ENCODE results near the gene SLC16A12. TPM values are rescaled to one million over a fixed set of nuclear protein-coding genes. Genes with fewer than 3 reads are reported as not detected.

The SLC16A12 gene
- total and polyA plus RNA-seq, 4 experiments from 2014 or later, result not detected

DNA sequence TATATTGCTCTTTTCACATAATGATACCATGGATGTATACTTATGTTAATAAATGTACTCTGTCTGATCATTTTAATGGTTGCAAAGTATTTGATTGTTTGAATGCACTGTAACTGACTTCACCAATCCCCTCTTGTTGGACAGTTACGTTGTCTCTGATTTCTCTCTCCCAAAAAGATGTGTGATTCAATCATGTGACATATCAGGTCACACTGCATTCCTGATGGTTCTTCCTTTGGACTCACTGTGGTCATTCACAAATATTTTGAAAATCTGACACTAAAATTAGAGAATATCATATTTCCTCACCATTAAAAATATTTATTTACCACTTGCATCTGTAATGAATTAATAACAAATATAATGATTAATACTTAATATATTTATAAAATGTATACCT is 22.2 kb downstream of the SLC16A12 start:
- H3K27me3 ChIP-seq (ENCODE audit: insufficient read depth, low read length), result no peaks in the 10 kb centered on the region
- H3K4me1 ChIP-seq (ENCODE audit: insufficient read depth, low read length), result no peaks in the 10 kb centered on the region
- Mint-ChIP-seq H3K27me3 (peaks cover 0 to 1% of the 10 kb centered on the region in 2 donors), H3K36me3 (no peaks in the 10 kb centered on the region), H3K4me3 (no peak overlapping the region), H3K4me1 (peaks cover 0 to 4% (median 0%) of the 10 kb centered on the region in 4 donors), H3K27ac (no peak overlapping the region), H3K9me3 (no peaks in the 10 kb centered on the region)
- no peak for DNase-seq
- POLR2A ChIA-PET (ENCODE audit: partially characterized antibody), result no interaction called here
- H3K4me3 ChIP-seq (ENCODE audit: low read length in 2 of 2), result no peak overlapping the region
- intact Hi-C loops (cut with micrococcal nuclease), result no loop called here
- no peaks in the 10 kb centered on the region for H3K36me3 ChIP-seq (ENCODE audit: insufficient read depth, low read length)
- no peak overlapping the region for H3K27ac ChIP-seq (ENCODE audit: low read depth, low read length)
- CTCF ChIA-PET (ENCODE audit: partially characterized antibody), result no interaction called here
- no peaks in the 10 kb centered on the region for H3K9me3 ChIP-seq (ENCODE audit: control insufficient read depth in 1 of 2, low read length in 2 of 2)

DNA sequence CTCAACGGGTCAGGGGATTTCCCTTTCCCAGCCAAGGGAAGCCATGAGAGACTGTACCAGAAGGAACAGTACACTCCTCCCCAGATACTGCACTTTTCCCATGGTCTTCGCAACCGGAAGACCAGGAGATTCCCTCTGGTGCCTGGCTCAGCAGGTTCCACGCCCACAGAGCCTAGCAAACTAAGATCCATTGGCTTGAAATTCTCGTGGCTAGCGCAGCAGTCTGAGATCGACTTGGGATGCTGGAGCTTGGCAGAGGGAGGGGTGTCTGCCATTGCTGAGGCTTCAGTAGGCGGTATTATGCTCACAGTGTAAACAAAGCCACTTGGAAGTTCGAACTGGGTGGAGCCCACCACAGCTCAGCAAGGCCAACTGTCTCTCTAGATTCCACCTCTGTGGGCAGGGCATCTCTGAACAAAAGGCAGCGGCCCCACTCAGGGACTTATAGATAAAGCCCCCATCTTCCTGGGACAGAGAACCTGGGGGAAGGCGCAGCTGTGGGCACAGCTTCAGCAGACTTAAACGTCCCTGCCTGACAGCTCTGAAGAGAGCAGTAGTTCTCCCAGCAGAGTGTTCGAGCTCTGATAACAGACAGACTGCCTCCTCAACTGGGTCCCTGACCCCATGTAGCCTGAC is 29.6 kb downstream of the SLC16A12 start:
- no peak for DNase-seq
- intact Hi-C loops (cut with micrococcal nuclease), result no loop called here
- CTCF ChIA-PET (ENCODE audit: partially characterized antibody), result no interaction called here

DNA sequence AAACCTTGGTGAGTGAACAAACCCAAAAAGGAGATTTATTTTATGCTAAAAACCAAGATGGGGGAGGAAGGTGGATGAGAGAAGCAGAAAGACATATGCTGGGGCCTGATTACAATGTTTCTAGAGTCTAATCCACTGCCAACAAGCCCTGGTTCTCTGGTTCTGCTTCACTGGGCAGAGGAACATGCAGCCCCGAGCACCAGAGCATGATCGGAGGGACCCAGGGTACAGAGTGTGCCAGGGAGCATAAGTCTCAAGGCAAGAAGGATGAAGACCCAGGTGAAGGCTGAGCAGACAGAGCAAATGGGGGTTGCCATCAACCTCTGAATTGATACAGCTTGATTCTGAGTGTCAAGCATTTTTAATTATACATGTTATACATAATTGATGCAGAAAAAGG is 30.7 kb downstream of the SLC16A12 start:
- Histone ChIP-seq H3K27me3 (ENCODE audit: insufficient read depth, low read length) (no peaks in the 10 kb centered on the region), H3K27ac (ENCODE audit: low read depth, low read length) (no peak overlapping the region), H3K9me3 (ENCODE audit: control insufficient read depth in 1 of 2, low read length in 2 of 2) (no peaks in the 10 kb centered on the region), H3K4me3 (ENCODE audit: low read length in 2 of 2) (no peak overlapping the region), H3K4me1 (ENCODE audit: insufficient read depth, low read length) (no peaks in the 10 kb centered on the region), H3K36me3 (ENCODE audit: insufficient read depth, low read length) (no peaks in the 10 kb centered on the region)
- Mint-ChIP-seq H3K27ac (no peak overlapping the region), H3K27me3 (peaks cover 1 to 4% of the 10 kb centered on the region in 2 donors), H3K4me1 (peaks cover 0 to 9% (median 2%) of the 10 kb centered on the region in 4 donors), H3K4me3 (no peak overlapping the region), H3K9me3 (no peaks in the 10 kb centered on the region), H3K36me3 (no peaks in the 10 kb centered on the region)
- intact Hi-C loops (cut with micrococcal nuclease), result no loop called here
- ChIA-PET POLR2A (ENCODE audit: partially characterized antibody) (no interaction called here), CTCF (ENCODE audit: partially characterized antibody) (no interaction called here)
- no peak for DNase-seq

More for the DNA sequence above, 29.6 kb downstream of the SLC16A12 start:
- Histone ChIP-seq H3K36me3 (ENCODE audit: insufficient read depth, low read length) (no peaks in the 10 kb centered on the region), H3K4me1 (ENCODE audit: insufficient read depth, low read length) (no peaks in the 10 kb centered on the region), H3K27me3 (ENCODE audit: insufficient read depth, low read length) (no peaks in the 10 kb centered on the region), H3K27ac (ENCODE audit: low read depth, low read length) (no peak overlapping the region), H3K4me3 (ENCODE audit: low read length in 2 of 2) (no peak overlapping the region), H3K9me3 (ENCODE audit: control insufficient read depth in 1 of 2, low read length in 2 of 2) (no peaks in the 10 kb centered on the region)
- POLR2A ChIA-PET (ENCODE audit: partially characterized antibody), result no interaction called here
- Mint-ChIP-seq H3K27me3 (peaks cover 1 to 3% of the 10 kb centered on the region in 2 donors), H3K4me1 (peaks cover 0 to 9% (median 2%) of the 10 kb centered on the region in 4 donors), H3K4me3 (no peak overlapping the region), H3K9me3 (no peaks in the 10 kb centered on the region), H3K27ac (no peak overlapping the region), H3K36me3 (no peaks in the 10 kb centered on the region)

- DNase-seq, result no peak
- H3K9me3 ChIP-seq (ENCODE audit: control insufficient read depth in 1 of 2, low read length in 2 of 2), result no peaks in the 10 kb centered on the region
- POLR2A ChIA-PET (ENCODE audit: partially characterized antibody), result no interaction called here
- Mint-ChIP-seq H3K27ac (no peak overlapping the region), H3K4me3 (no peak overlapping the region), H3K36me3 (no peaks in the 10 kb centered on the region), H3K4me1 (peaks cover 0 to 9% (median 2%) of the 10 kb centered on the region in 4 donors), H3K9me3 (no peaks in the 10 kb centered on the region), H3K27me3 (peaks cover 1 to 4% of the 10 kb centered on the region in 2 donors)
- intact Hi-C loops (cut with micrococcal nuclease), result no loop called here
- no peaks in the 10 kb centered on the region for H3K27me3 ChIP-seq (ENCODE audit: insufficient read depth, low read length)
- no peak overlapping the region for H3K27ac ChIP-seq (ENCODE audit: low read depth, low read length)
- CTCF ChIA-PET (ENCODE audit: partially characterized antibody), result interaction anchor here (0.6 kb wide), 1 partner anchor 57 kb away, joined by 3 read pairs; no protein-coding TSS in a partner anchor
- no peaks in the 10 kb centered on the region for H3K36me3 ChIP-seq (ENCODE audit: insufficient read depth, low read length)
- no peaks in the 10 kb centered on the region for H3K4me1 ChIP-seq (ENCODE audit: insufficient read depth, low read length)
- H3K4me3 ChIP-seq (ENCODE audit: low read length in 2 of 2), result no peak overlapping the region
Observed at GRCh38 chr10:89503652-89504370, 31.6 kb downstream of the SLC16A12 start.

- ChIA-PET POLR2A (ENCODE audit: partially characterized antibody) (no interaction called here), CTCF (ENCODE audit: partially characterized antibody) (no interaction called here)
- Mint-ChIP-seq H3K27me3 (peaks cover 1 to 4% of the 10 kb centered on the region in 2 donors), H3K4me3 (no peak overlapping the region), H3K9me3 (no peaks in the 10 kb centered on the region), H3K27ac (no peak overlapping the region), H3K4me1 (peaks cover 0 to 9% (median 2%) of the 10 kb centered on the region in 4 donors), H3K36me3 (no peaks in the 10 kb centered on the region)
- DNase-seq, result no peak
- Histone ChIP-seq H3K4me3 (ENCODE audit: low read length in 2 of 2) (no peak overlapping the region), H3K27ac (ENCODE audit: low read depth, low read length) (no peak overlapping the region), H3K27me3 (ENCODE audit: insufficient read depth, low read length) (no peaks in the 10 kb centered on the region), H3K9me3 (ENCODE audit: control insufficient read depth in 1 of 2, low read length in 2 of 2) (no peaks in the 10 kb centered on the region), H3K36me3 (ENCODE audit: insufficient read depth, low read length) (no peaks in the 10 kb centered on the region), H3K4me1 (ENCODE audit: insufficient read depth, low read length) (no peaks in the 10 kb centered on the region)
- intact Hi-C loops (cut with micrococcal nuclease), result no loop called here
Observed at GRCh38 chr10:89503151-89503550, 32.2 kb downstream of the SLC16A12 start.

DNA sequence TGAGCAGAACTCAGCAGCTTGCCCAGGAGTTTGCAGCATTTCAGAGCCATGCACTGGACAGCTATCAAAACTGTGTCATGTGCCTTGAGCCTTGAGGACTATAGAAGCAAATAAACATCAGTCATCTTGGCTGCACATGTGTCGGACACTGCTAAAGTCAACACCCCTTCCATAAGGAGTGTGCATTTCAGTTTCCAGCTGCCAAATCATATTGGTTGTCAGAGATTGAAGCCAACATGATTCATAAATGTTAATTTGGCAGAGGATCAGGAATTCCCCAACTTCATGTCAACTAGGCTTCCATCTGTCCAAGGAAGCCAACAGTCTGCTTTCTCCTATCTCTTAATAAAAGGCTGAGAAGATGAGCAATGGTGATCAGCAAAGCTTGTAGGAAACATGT is 32.8 kb downstream of the SLC16A12 start:
- H3K36me3 ChIP-seq (ENCODE audit: insufficient read depth, low read length), result no peaks in the 10 kb centered on the region
- Mint-ChIP-seq H3K4me1 (peaks cover 0 to 9% (median 2%) of the 10 kb centered on the region in 4 donors), H3K36me3 (no peaks in the 10 kb centered on the region), H3K4me3 (no peak overlapping the region), H3K27ac (no peak overlapping the region), H3K27me3 (peaks cover 1 to 4% of the 10 kb centered on the region in 2 donors), H3K9me3 (no peaks in the 10 kb centered on the region)
- DNase-seq, result no peak
- POLR2A ChIA-PET (ENCODE audit: partially characterized antibody), result no interaction called here
- no peaks in the 10 kb centered on the region for H3K4me1 ChIP-seq (ENCODE audit: insufficient read depth, low read length)
- no peak overlapping the region for H3K27ac ChIP-seq (ENCODE audit: low read depth, low read length)
- CTCF ChIA-PET (ENCODE audit: partially characterized antibody), result no interaction called here
- H3K27me3 ChIP-seq (ENCODE audit: insufficient read depth, low read length), result no peaks in the 10 kb centered on the region
- intact Hi-C loops (cut with micrococcal nuclease), result no loop called here
- no peaks in the 10 kb centered on the region for H3K9me3 ChIP-seq (ENCODE audit: control insufficient read depth in 1 of 2, low read length in 2 of 2)
- no peak overlapping the region for H3K4me3 ChIP-seq (ENCODE audit: low read length in 2 of 2)

GRCh38 chr10:89494575-89494974 is 40.8 kb downstream of the SLC16A12 start:
- H3K9me3 ChIP-seq (ENCODE audit: control insufficient read depth in 1 of 2, low read length in 2 of 2), result no peaks in the 10 kb centered on the region
- no peaks in the 10 kb centered on the region for H3K4me1 ChIP-seq (ENCODE audit: insufficient read depth, low read length)
- no peak overlapping the region for H3K4me3 ChIP-seq (ENCODE audit: low read length in 2 of 2)
- ChIA-PET POLR2A (ENCODE audit: partially characterized antibody) (no interaction called here), CTCF (ENCODE audit: partially characterized antibody) (no interaction called here)
- H3K27ac ChIP-seq (ENCODE audit: low read depth, low read length), result no peak overlapping the region
- H3K36me3 ChIP-seq (ENCODE audit: insufficient read depth, low read length), result no peaks in the 10 kb centered on the region
- Mint-ChIP-seq H3K4me3 (no peak overlapping the region), H3K27me3 (peaks cover 2 to 26% of the 10 kb centered on the region in 2 donors), H3K9me3 (no peaks in the 10 kb centered on the region), H3K4me1 (no peaks in the 10 kb centered on the region), H3K27ac (no peak overlapping the region), H3K36me3 (no peaks in the 10 kb centered on the region)
- H3K27me3 ChIP-seq (ENCODE audit: insufficient read depth, low read length), result no peaks in the 10 kb centered on the region
- intact Hi-C loops (cut with micrococcal nuclease), result no loop called here
- no peak for DNase-seq

Data from CD4-positive, alpha-beta memory T cell (primary cell).